Subcutaneous abdominal adipose tissue (tissue), 5 donors: ENCODE measurements around the gene CYP8B1.
A peak's percentile ranks its signal among the peaks of the same experiment; 100 is the strongest.

ENCODE experiments used
- H3K27ac ChIP-seq: one replicate; pipeline ENCODE4 v1.7.0; 2013; ENCODE audit warnings: low read depth, mild to moderate bottlenecking, inconsistent platforms, low read length, moderate library complexity
- H3K27me3 ChIP-seq, 5 donors: one replicate each; pipeline ENCODE4 v1.7.0; 2013; ENCODE audit warnings: low read length in 5 of 5, inconsistent platforms in 1 of 5; ENCODE audit not compliant: control insufficient read depth in 5 of 5, insufficient read depth in 4 of 5
- H3K36me3 ChIP-seq, 5 donors: one replicate each; pipeline ENCODE4 v1.7.0; 2013; ENCODE audit warnings: low read length in 5 of 5; ENCODE audit not compliant: control insufficient read depth in 5 of 5, insufficient read depth in 5 of 5
- H3K4me1 ChIP-seq, 5 donors: one replicate each; pipeline ENCODE4 v1.7.0; 2013; ENCODE audit warnings: low read length in 5 of 5, mild to moderate bottlenecking in 3 of 5, moderate library complexity in 1 of 5; ENCODE audit not compliant: control insufficient read depth in 5 of 5, insufficient read depth in 5 of 5
- H3K4me3 ChIP-seq, 5 donors: one replicate each; pipeline ENCODE4 v1.7.0; 2013; ENCODE audit warnings: low read length in 5 of 5, low read depth in 1 of 5
- H3K9ac ChIP-seq, 5 donors: one replicate each; pipeline ENCODE4 v1.7.0; 2013; ENCODE audit warnings: low read length in 5 of 5, mild to moderate bottlenecking in 4 of 5, moderate library complexity in 3 of 5
- H3K9me3 ChIP-seq, 5 donors: one replicate each; pipeline ENCODE4 v1.7.0; 2013; ENCODE audit warnings: low read length in 5 of 5; ENCODE audit not compliant: control insufficient read depth in 5 of 5
- donor health status: healthy.
- donor health status: healthy.
- donor health status: healthy.
- donor health status: healthy.
- donor health status: healthy.

CYP8B1 gene

DNA sequence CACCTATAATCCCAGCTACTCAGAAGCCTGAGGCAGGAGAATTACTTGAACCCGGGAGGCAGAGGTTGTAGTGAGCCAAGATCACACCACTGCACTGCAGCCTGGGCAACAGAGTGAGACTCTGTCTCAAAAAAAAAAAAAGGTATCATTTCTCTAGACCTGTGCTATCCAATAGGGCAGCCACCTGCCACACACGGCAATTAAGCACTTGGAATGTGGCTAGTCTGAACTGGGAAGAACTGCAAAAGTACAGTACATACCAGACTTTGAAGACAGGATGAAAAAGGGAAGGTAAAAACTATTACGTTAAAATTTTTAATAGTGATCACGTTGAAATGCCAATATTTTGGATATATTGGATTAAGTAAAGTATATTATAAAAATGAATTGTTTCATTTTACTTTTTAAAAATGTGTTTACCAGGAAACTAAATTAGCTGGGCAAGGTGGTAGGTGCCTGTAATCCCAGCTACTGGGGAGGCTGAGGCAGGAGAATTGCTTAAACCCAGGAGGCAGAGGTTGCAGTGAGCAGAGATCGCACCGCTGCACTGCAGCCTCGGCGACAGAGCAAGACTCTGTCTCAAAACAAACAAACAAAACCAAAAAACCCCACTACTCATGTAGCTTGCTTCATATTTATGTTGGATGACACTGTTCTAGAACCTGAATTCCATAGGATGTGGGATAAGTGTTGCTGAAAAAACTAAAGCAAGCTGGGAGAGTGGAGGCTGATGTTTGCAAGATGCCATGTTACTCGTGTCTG, 2.3 kb downstream of the CYP8B1 start:
- no peak overlapping the region for H3K4me3 ChIP-seq
- H3K4me1 ChIP-seq = peaks cover 0 to 9% (median 0%) of the 10 kb centered on the region in 5 donors
- no peaks in the 10 kb centered on the region for H3K36me3 ChIP-seq
- no peak overlapping the region for H3K9ac ChIP-seq
- H3K27me3 ChIP-seq = peaks cover 0 to 4% (median 0%) of the 10 kb centered on the region in 5 donors
- no peaks in the 10 kb centered on the region for H3K9me3 ChIP-seq
- H3K27ac ChIP-seq = no peak overlapping the region

DNA sequence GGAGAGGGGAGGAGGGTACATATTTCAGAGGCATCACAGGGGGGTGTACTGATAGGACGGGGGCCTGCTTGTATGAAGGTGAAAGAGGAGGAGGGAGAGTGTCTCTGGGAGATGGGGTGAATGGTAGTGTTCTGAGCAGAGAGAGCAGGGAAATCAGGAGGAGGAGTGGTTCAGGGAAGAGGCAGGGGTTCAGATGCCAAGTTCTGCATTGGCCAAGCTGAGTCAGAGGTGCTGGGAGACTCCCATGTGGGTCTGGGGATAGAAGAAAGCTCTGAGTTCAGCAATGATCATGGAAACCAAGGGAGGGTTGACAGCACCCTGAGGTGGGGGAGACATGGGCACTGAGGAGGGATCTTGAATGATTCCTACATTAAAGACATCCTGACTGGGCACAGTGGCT, 3.0 kb downstream of the CYP8B1 start:
- no peak overlapping the region for H3K4me3 ChIP-seq
- no peak overlapping the region for H3K27ac ChIP-seq

DNA sequence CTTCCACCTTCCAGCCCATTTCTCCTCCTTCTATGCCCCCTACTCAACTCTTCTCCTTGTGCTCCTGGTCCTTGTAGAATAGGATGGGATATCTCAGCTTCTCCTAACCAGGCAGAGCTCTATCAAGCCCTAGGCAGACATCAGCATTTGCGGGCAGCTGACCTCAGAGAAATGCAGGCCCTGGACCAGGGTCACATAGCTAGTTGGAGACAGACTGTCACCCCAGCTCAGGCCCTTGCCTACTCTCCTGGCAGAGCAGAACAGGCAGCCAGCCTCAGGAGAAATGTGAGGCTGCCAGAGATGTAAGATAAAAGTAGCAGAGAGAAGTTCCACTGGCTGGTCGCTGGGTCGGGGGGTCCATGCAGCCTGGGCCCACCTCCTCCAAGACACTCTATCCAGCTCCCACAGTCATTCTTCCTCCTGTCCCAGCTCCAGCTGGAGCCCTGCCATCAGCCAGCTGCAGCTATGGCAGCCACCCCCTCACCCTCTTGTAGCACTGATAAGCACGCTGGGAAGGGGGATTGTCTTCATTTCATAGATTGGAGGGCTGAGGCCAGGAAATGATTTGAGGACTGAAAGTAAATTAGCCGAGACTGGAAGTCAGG, 4.0 kb downstream of the CYP8B1 start:
- Histone ChIP-seq H3K27me3 (peaks cover 0 to 4% (median 0%) of the 10 kb centered on the region in 5 donors), H3K36me3 (no peaks in the 10 kb centered on the region), H3K27ac (no peak overlapping the region), H3K4me1 (peaks cover 0 to 9% (median 0%) of the 10 kb centered on the region in 5 donors), H3K4me3 (no peak overlapping the region), H3K9me3 (no peaks in the 10 kb centered on the region), H3K9ac (peak overlapping the region in 1 of 5 donors; percentile 12)

More for the DNA sequence above, 3.0 kb downstream of the CYP8B1 start:
- no peak overlapping the region for H3K9ac ChIP-seq
- peaks cover 0 to 9% (median 0%) of the 10 kb centered on the region in 5 donors for H3K4me1 ChIP-seq
- peaks cover 0 to 4% (median 0%) of the 10 kb centered on the region in 5 donors for H3K27me3 ChIP-seq
- no peaks in the 10 kb centered on the region for H3K9me3 ChIP-seq
- H3K36me3 ChIP-seq = no peaks in the 10 kb centered on the region

DNA sequence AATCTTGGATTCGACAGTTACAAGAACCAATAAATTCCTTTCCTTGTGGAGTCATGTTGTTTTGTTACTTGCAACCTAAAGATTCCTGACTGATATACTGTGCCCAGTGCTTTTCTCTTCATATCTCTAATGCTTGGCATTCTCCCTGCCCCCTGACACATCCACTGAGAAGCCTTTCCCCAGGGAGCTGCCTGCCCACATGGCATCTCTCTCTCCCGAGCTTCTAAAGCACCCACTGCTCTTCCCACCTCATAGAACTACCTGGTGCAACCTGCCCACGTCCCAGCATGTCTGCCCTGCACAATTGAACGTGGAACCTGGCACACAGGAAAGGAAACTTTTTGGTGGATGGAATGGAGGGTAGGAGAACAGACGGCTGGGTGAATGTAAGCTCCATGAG, 6.8 kb downstream of the CYP8B1 start:
- Histone ChIP-seq H3K4me1 (peaks cover 0 to 9% (median 2%) of the 10 kb centered on the region in 5 donors), H3K9ac (no peak overlapping the region), H3K36me3 (no peaks in the 10 kb centered on the region), H3K27ac (no peak overlapping the region), H3K27me3 (no peaks in the 10 kb centered on the region), H3K4me3 (no peak overlapping the region), H3K9me3 (no peaks in the 10 kb centered on the region)

DNA sequence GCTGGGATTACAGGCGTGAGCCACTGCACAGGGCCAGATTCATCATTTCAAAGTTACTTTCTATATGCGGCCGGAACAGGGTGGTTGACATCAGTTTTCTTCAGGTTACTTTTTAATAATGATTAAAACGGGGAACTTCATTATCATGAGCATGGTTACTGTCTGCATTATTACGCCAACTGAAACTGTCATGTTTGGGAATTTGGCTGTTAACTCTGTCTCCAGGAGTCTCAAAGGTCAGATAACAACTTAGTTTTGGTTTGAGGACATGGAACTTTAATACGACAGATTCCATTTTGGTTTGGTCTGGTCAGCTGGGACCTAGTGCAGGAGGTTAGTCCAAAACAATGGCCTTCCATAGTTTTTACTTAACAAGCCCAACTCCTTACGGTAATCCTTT, 8.5 kb downstream of the CYP8B1 start:
- no peak overlapping the region for H3K27ac ChIP-seq
- H3K27me3 ChIP-seq = no peaks in the 10 kb centered on the region
- no peak overlapping the region for H3K9ac ChIP-seq
- no peaks in the 10 kb centered on the region for H3K9me3 ChIP-seq
- no peak overlapping the region for H3K4me3 ChIP-seq
- H3K4me1 ChIP-seq = peaks cover 0 to 4% (median 1%) of the 10 kb centered on the region in 5 donors
- no peaks in the 10 kb centered on the region for H3K36me3 ChIP-seq

DNA sequence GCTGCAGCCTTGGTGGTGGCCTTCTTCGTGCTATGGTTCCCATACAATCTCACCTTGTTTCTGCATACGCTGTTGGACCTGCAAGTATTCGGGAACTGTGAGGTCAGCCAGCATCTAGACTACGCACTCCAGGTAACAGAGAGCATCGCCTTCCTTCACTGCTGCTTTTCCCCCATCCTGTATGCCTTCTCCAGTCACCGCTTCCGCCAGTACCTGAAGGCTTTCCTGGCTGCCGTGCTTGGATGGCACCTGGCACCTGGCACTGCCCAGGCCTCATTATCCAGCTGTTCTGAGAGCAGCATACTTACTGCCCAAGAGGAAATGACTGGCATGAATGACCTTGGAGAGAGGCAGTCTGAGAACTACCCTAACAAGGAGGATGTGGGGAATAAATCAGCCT, 10.4 kb downstream of the CYP8B1 start:
- Histone ChIP-seq H3K4me1 (peaks cover 0 to 2% (median 0%) of the 10 kb centered on the region in 5 donors), H3K4me3 (no peak overlapping the region), H3K27me3 (no peaks in the 10 kb centered on the region), H3K36me3 (no peaks in the 10 kb centered on the region), H3K9ac (no peak overlapping the region), H3K27ac (no peak overlapping the region), H3K9me3 (no peaks in the 10 kb centered on the region)

DNA sequence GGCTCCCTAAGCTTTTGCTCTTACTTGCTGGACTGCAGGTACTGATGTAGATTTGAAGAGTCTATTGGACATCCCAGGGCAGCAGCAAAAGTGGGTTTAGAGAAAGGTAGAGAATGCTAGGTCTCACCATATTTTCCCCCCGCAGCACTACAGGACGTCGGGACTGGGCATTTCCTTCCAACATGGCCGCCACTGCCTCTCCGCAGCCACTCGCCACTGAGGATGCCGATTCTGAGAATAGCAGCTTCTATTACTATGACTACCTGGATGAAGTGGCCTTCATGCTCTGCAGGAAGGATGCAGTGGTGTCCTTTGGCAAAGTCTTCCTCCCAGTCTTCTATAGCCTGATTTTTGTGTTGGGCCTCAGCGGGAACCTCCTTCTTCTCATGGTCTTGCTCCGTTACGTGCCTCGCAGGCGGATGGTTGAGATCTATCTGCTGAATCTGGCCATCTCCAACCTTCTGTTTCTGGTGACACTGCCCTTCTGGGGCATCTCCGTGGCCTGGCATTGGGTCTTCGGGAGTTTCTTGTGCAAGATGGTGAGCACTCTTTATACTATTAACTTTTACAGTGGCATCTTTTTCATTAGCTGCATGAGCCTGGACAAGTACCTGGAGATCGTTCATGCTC, 11.2 kb downstream of the CYP8B1 start:
- no peak overlapping the region for H3K27ac ChIP-seq
- H3K36me3 ChIP-seq = no peaks in the 10 kb centered on the region
- H3K4me3 ChIP-seq = no peak overlapping the region
- H3K9me3 ChIP-seq = no peaks in the 10 kb centered on the region
- H3K9ac ChIP-seq = no peak overlapping the region
- H3K4me1 ChIP-seq = peaks cover 0 to 2% (median 0%) of the 10 kb centered on the region in 5 donors
- H3K27me3 ChIP-seq = no peaks in the 10 kb centered on the region

DNA sequence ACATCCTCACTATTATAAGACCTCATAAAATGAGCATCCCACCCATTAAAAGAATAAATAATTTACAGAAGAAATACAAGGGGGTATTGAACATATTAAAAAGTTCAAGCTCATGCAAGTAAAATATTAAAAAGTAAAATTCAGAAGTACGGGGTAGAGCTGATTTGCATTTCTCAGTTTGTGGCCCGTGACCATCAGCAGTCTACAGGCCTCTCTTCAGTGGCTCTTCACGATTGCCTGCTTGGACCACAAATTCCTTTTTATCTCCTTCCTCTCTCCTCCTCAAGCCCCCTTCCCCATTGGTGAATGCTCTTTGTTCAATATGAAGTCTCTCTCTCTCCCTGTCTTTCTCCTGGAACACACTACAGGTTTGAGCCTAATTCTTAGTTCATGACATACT, 19.1 kb downstream of the CYP8B1 start:
- no peaks in the 10 kb centered on the region for H3K27me3 ChIP-seq
- no peak overlapping the region for H3K4me3 ChIP-seq
- peaks cover 6 to 18% (median 15%) of the 10 kb centered on the region in 5 donors for H3K4me1 ChIP-seq
- H3K27ac ChIP-seq = no peak overlapping the region
- no peaks in the 10 kb centered on the region for H3K9me3 ChIP-seq
- H3K36me3 ChIP-seq = no peaks in the 10 kb centered on the region
- no peak overlapping the region for H3K9ac ChIP-seq

DNA sequence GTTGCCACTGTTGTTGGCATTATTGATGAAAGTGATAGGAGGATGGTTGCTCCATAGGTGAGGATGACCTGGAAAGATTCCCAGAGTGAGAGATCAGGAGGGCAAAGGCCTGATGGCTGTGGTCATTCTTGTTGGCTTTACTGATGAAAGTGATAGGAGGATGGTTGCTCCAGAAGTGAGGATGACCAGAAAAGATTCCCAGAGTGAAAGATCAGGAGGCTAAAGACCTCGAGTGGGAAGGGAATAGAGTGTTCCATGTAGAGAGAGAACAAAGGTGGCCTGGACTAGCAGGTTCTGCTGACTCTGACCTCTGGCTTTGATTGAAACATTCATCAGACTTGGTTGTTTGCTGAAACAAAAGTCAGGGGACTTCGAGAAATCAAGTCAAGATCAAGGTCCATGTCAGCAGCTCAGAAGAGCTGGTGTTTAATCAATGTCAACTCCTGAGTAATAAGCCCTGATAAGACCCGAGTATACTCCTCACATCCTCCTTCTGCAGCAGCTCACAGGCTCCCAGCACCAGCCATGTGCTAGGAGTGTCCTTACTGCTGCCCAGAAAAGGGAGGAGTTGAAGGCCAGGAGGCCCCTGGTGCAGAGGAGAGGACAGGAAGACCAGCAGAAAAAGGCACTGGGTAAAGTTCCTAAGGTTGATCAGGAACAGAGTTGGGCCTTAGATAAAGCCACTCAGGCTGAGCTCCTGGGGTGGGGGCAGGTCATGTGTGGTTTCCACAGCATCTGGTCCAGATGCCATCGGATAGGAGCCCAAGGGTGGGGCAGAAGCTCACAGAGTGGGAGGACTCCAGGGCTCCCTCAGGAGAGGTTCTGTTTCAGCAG, 19.9 kb downstream of the CYP8B1 start:
- Histone ChIP-seq H3K9ac (no peak overlapping the region), H3K4me1 (peaks cover 6 to 21% (median 15%) of the 10 kb centered on the region in 5 donors), H3K36me3 (no peaks in the 10 kb centered on the region), H3K9me3 (no peaks in the 10 kb centered on the region), H3K4me3 (no peak overlapping the region), H3K27ac (no peak overlapping the region), H3K27me3 (no peaks in the 10 kb centered on the region)
